GM19467 (cell line): ENCODE results near the gene NDUFS6.
"Not testable (repeated sequence)": the region's sequence is repeated elsewhere in the genome, so short reads cannot be mapped to it uniquely, and the experiment has no call there.

Experiments
- ATAC-seq: cut with Tn5 transposase; IDR thresholded peaks from one replicate; pipeline ENCODE4 v1.9.1; 2021; ENCODE audit warnings: mild to moderate bottlenecking, moderate library complexity; ENCODE audit not compliant: unreplicated experiment

The NDUFS6 gene

GRCh38 chr5:1831257-1831656 lies 30.1 kb downstream of the NDUFS6 start:
- no peak for ATAC-seq

- ATAC-seq, result no peak
Observed at GRCh38 chr5:1831677-1832313, 30.6 kb downstream of the NDUFS6 start.

- ATAC-seq, result no peak
Observed at GRCh38 chr5:1832511-1833250, 31.5 kb downstream of the NDUFS6 start.

- ATAC-seq, result no peak
Observed at GRCh38 chr5:1833264-1834021, 32.2 kb downstream of the NDUFS6 start.

GRCh38 chr5:1834022-1834551 lies 32.9 kb downstream of the NDUFS6 start:
- no peak for ATAC-seq

GRCh38 chr5:1834721-1835429 lies 33.7 kb downstream of the NDUFS6 start:
- no peak for ATAC-seq

GRCh38 chr5:1835431-1835830 lies 34.2 kb downstream of the NDUFS6 start:
- no peak for ATAC-seq

GRCh38 chr5:1836176-1836890 lies 35.1 kb downstream of the NDUFS6 start:
- no peak for ATAC-seq

- no peak for ATAC-seq
Observed at GRCh38 chr5:1836891-1837880, 36.0 kb downstream of the NDUFS6 start.

- ATAC-seq, result no peak
Observed at GRCh38 chr5:1838013-1838412, 36.8 kb downstream of the NDUFS6 start.

GRCh38 chr5:1840071-1840547 lies 38.9 kb downstream of the NDUFS6 start:
- no peak for ATAC-seq

GRCh38 chr5:1840741-1841521 lies 39.7 kb downstream of the NDUFS6 start:
- ATAC-seq, result no peak

- no peak for ATAC-seq
Observed at GRCh38 chr5:1842004-1842819, 41.0 kb downstream of the NDUFS6 start.

- not testable (repeated sequence) for ATAC-seq
Observed at GRCh38 chr5:1843761-1844160, 42.6 kb downstream of the NDUFS6 start.

GRCh38 chr5:1844708-1845436 lies 43.7 kb downstream of the NDUFS6 start:
- ATAC-seq, result no peak

- ATAC-seq, result no peak
Observed at GRCh38 chr5:1845696-1846095, 44.5 kb downstream of the NDUFS6 start.

- ATAC-seq, result no peak
Observed at GRCh38 chr5:1846583-1846982, 45.4 kb downstream of the NDUFS6 start.
